ENCODE measurements around the gene DIDO1. TPM values are rescaled to one million over a fixed set of nuclear protein-coding genes. Genes with fewer than 3 reads are reported as not detected.

DIDO1 gene
- total and polyA plus RNA-seq, 9 of the 15 experiments (the other 6 are each of a cell fraction or from before 2014, with no cell fraction given), result 4.4 to 46.8 (median 31.2) TPM

- TF ChIP-seq ZNF609 (CRISPR knock-in tag; IDR thresholded peaks at IDR 0.05; ENCODE audit: borderline replicate concordance) (no peak), PHB2 (IDR thresholded peaks at IDR 0.05; ENCODE audit: low read depth) (no peak), MCM7 (IDR thresholded peaks at IDR 0.05) (no peak), CBFA2T3 (IDR thresholded peaks at IDR 0.05) (peak; percentile 46), NELFE (IDR thresholded peaks at IDR 0.05; ENCODE audit: insufficient read depth, insufficient read length) (no peak), MEIS2 (IDR thresholded peaks at IDR 0.05; ENCODE audit: partially characterized antibody) (no peak), ZNF57 (CRISPR knock-in tag; IDR thresholded peaks at IDR 0.05) (no peak), HDAC2 (IDR thresholded peaks at IDR 0.05) (peak; percentile 52; the same call in 1 of the 2 replicates), PURB (CRISPR knock-in tag; IDR thresholded peaks at IDR 0.05; ENCODE audit: low read depth) (no peak), ZZZ3 (IDR thresholded peaks at IDR 0.05) (no peak), TFAM (CRISPR knock-in tag; conservative IDR thresholded peaks at IDR 0.05) (no peak), ZNF316 (IDR thresholded peaks at IDR 0.05) (no peak), SP1 (CRISPR knock-in tag; IDR thresholded peaks at IDR 0.05) (peak; percentile 21; the same call in 1 of the 2 replicates), RCOR1 (IDR thresholded peaks at IDR 0.05; ENCODE audit: borderline replicate concordance in 1 of 2, low read depth in 2 of 2, low read length in 2 of 2) (peak; percentile 43 to 66; a peak in 2 of 4 replicates), ZNF263 (CRISPR knock-in tag; IDR thresholded peaks at IDR 0.05; ENCODE audit: borderline replicate concordance) (no peak; the same call in 1 of the 2 replicates), TAL1 (IDR thresholded peaks at IDR 0.05) (peak; percentile 15; the same call in 1 of the 2 replicates), HDGF (IDR thresholded peaks at IDR 0.05) (0 out of 2 replicates have a peak, but pooled peaks have one; percentile 33)
- TF ChIP-seq, protein P1, sequence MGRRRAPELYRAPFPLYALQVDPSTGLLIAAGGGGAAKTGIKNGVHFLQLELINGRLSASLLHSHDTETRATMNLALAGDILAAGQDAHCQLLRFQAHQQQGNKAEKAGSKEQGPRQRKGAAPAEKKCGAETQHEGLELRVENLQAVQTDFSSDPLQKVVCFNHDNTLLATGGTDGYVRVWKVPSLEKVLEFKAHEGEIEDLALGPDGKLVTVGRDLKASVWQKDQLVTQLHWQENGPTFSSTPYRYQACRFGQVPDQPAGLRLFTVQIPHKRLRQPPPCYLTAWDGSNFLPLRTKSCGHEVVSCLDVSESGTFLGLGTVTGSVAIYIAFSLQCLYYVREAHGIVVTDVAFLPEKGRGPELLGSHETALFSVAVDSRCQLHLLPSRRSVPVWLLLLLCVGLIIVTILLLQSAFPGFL (CRISPR knock-in tag; IDR thresholded peaks at IDR 0.05), result no peak
- TF ChIP-seq, protein P2, sequence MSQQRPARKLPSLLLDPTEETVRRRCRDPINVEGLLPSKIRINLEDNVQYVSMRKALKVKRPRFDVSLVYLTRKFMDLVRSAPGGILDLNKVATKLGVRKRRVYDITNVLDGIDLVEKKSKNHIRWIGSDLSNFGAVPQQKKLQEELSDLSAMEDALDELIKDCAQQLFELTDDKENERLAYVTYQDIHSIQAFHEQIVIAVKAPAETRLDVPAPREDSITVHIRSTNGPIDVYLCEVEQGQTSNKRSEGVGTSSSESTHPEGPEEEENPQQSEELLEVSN (IDR thresholded peaks at IDR 0.05; ENCODE audit: borderline replicate concordance in 1 of 2, extremely low read depth in 1 of 2, insufficient read depth in 1 of 2, insufficient read length in 1 of 2, low read depth in 1 of 2, low read length in 1 of 2, poor library complexity in 1 of 2, severe bottlenecking in 1 of 2), result no peak
- TF ChIP-seq, protein P3, sequence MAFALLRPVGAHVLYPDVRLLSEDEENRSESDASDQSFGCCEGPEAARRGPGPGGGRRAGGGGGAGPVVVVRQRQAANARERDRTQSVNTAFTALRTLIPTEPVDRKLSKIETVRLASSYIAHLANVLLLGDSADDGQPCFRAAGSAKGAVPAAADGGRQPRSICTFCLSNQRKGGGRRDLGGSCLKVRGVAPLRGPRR (CRISPR knock-in tag; IDR thresholded peaks at IDR 0.05), result no peak
These were observed 53.0 kb downstream of the DIDO1 start (continued) for GRCh38 chr20:62873280-62873679.

Data from K562 (cell line).